Endothelial cell of umbilical vein (primary cell): ENCODE results near the gene CMIP. TPM values are rescaled to one million over a fixed set of nuclear protein-coding genes. Genes with fewer than 3 reads are reported as not detected.

ENCODE experiments used
- BruUV-seq: library from RNA; stranded (reverse); fragments of 400-500 nt; replicated peaks from 2 replicates; lab custom pipeline; 2021; lab: Mats Ljungman, UMichigan
- CTCF ChIA-PET: fragments of 300-600, 350-600 bp; sonication (Branson Sonifier 250); formaldehyde crosslinking; loops from one replicate; lab custom pipeline; 2021; ENCODE audit warnings: antibody characterized with exemption, inconsistent platforms; lab: Charles Lee
- POLR2A ChIA-PET: fragments of 300-600, 350-600 bp; sonication (Branson Sonifier 250); formaldehyde crosslinking; loops from one replicate; lab custom pipeline; 2021; ENCODE audit warnings: antibody characterized with exemption, inconsistent platforms; lab: Charles Lee
- DNase-seq: peaks from one replicate; pipeline ENCODE4 v3.0.0-alpha.2; 2011; ENCODE audit warnings: low read depth, low spot score
- FAIRE-seq: peaks from 2 replicates; lab custom pipeline; 2011; peaks lifted over from hg19 to GRCh38; lab: Jason Lieb, UNC
- H2AFZ ChIP-seq: 2 replicates; pipeline ENCODE4 v1.6.0; 2012; ENCODE audit warnings: low read depth, low read length, control low read depth, inconsistent platforms
- H3K27ac ChIP-seq: 2 replicates; pipeline ENCODE4 v1.5.1; 2011; ENCODE audit warnings: low read depth, mild to moderate bottlenecking, control low read depth, low read length, moderate library complexity; ENCODE audit not compliant: insufficient read depth
- H3K27me3 ChIP-seq, 2 experiments: 2 replicates each; pipeline versions ENCODE4 v1.6.0 to v1.6.1; 2011; ENCODE audit warnings: low read length in 2 of 2, mixed read lengths in 1 of 2; ENCODE audit not compliant: control insufficient read depth in 2 of 2, insufficient read depth in 2 of 2
- H3K36me3 ChIP-seq, 2 experiments: 2 replicates in 1 of 2; 3 replicates in 1 of 2; pipeline ENCODE4 v1.5.1; 2011; ENCODE audit warnings: low read length in 2 of 2, mild to moderate bottlenecking in 1 of 2, moderate library complexity in 1 of 2; ENCODE audit not compliant: control insufficient read depth in 2 of 2, insufficient read depth in 2 of 2; ENCODE audit errors: extremely low read depth in 1 of 2
- H3K4me1 ChIP-seq: 3 replicates; pipeline ENCODE4 v1.5.1; 2011; ENCODE audit warnings: mild to moderate bottlenecking, low read length; ENCODE audit not compliant: control insufficient read depth, insufficient read depth; ENCODE audit errors: extremely low read depth
- H3K4me2 ChIP-seq: 2 replicates; pipeline ENCODE4 v1.6.1; 2011; ENCODE audit warnings: low read length, control low read depth, mixed read lengths; ENCODE audit not compliant: insufficient read depth
- H3K4me3 ChIP-seq, 3 experiments: fragments of 200-600 bp in 1 of 3; sonication (generic), shearing (Covaris generic) in 1 of 3; replicated peaks in 1 of 3; 2 replicates each; pipeline ENCODE4 v1.5.1; 2011 to 2016; ENCODE audit warnings: control low read depth in 3 of 3, low read length in 3 of 3, mild to moderate bottlenecking in 2 of 3, inconsistent platforms in 1 of 3, low read depth in 1 of 3, moderate library complexity in 1 of 3; ENCODE audit not compliant: insufficient read depth in 1 of 3
- H3K79me2 ChIP-seq: 2 replicates; pipeline ENCODE4 v1.6.0; 2012; ENCODE audit warnings: low read length, inconsistent platforms; ENCODE audit not compliant: control insufficient read depth, insufficient read depth
- H3K9ac ChIP-seq: replicated peaks from 2 replicates; pipeline ENCODE3; 2011; ENCODE audit warnings: low read length, control low read depth; ENCODE audit not compliant: insufficient read depth; ENCODE audit errors: extremely low read depth
- H3K9me1 ChIP-seq: replicated peaks from 3 replicates; pipeline ENCODE4 v1.6.0; 2011; ENCODE audit warnings: mild to moderate bottlenecking, low read length; ENCODE audit not compliant: control insufficient read depth, insufficient read depth; ENCODE audit errors: extremely low read depth
- H3K9me3 ChIP-seq: replicated peaks from 2 replicates; pipeline ENCODE4 v1.5.1; 2012; ENCODE audit warnings: low read length, inconsistent platforms; ENCODE audit not compliant: control insufficient read depth, insufficient read depth
- H4K20me1 ChIP-seq: replicated peaks from 2 replicates; pipeline ENCODE3; 2011; ENCODE audit warnings: mild to moderate bottlenecking, low read length; ENCODE audit not compliant: control insufficient read depth, insufficient read depth; ENCODE audit errors: extremely low read depth
- EZH2 ChIP-seq: IDR thresholded peaks from 2 replicates; pipeline ENCODE4 v1.6.1; 2012; ENCODE audit warnings: borderline replicate concordance, low read depth, mild to moderate bottlenecking, moderate library complexity, low read length, inconsistent platforms; ENCODE audit not compliant: severe bottlenecking
- JUN ChIP-seq: IDR thresholded peaks from 2 replicates; pipeline ENCODE4 v1.6.1; 2011; ENCODE audit warnings: borderline replicate concordance, low read depth; ENCODE audit not compliant: insufficient read length, insufficient read depth
- POLR2AphosphoS5 ChIP-seq: IDR thresholded peaks from 2 replicates; pipeline ENCODE4 v1.6.1; 2012; ENCODE audit warnings: low read depth, mild to moderate bottlenecking, control low read depth, low read length, moderate library complexity; ENCODE audit not compliant: insufficient read depth
- dilution Hi-C: fragments of 300-500 bp; cut with MboI; formaldehyde crosslinking; loops from one replicate; pipeline ENCODE4 v1.15.0; 2019; ENCODE audit warnings: low sequenced_read_pairs; ENCODE audit not compliant: extremely low pct_ligation_motif_present
- intact Hi-C: fragments of 100-400 bp; cut with micrococcal nuclease; formaldehyde crosslinking; loops from one replicate; pipeline ENCODE4 v1.10.0; 2022
- polyA plus RNA-seq, 4 experiments: library from polyadenylated mRNA; depleted of rRNA in 3 of 4; stranded (reverse) in 3 of 4; unstranded in 1 of 4; fragments of >200 nt; gene quantifications; 2 replicates each; pipeline versions ENCODE4 v1.2.1 to v1.2.3, GENCODE V29; 2011 to 2012; ENCODE audit warnings: missing spikeins in 1 of 4
- total RNA-seq: library from RNA; stranded (reverse); gene quantifications from 2 replicates; pipeline ENCODE4 v1.2.3, GENCODE V29; 2021
- TF ChIP-seq, protein P1 (sequence below), 2 donors: IDR thresholded peaks; 1 replicate in 1 of 2; 2 replicates in 1 of 2; pipeline ENCODE4 v1.5.1; 2011; ENCODE audit warnings: low read length in 2 of 2, mild to moderate bottlenecking in 2 of 2, moderate library complexity in 2 of 2, control low read depth in 1 of 2, inconsistent platforms in 1 of 2, low read depth in 1 of 2; ENCODE audit not compliant: insufficient read depth in 1 of 2; ENCODE audit errors: extremely low read depth in 1 of 2

CMIP gene
- total and polyA plus RNA-seq, 2 donors (not counting 3 experiments of a cell fraction or from before 2014, with no cell fraction given), result 29.0 to 101 TPM

DNA sequence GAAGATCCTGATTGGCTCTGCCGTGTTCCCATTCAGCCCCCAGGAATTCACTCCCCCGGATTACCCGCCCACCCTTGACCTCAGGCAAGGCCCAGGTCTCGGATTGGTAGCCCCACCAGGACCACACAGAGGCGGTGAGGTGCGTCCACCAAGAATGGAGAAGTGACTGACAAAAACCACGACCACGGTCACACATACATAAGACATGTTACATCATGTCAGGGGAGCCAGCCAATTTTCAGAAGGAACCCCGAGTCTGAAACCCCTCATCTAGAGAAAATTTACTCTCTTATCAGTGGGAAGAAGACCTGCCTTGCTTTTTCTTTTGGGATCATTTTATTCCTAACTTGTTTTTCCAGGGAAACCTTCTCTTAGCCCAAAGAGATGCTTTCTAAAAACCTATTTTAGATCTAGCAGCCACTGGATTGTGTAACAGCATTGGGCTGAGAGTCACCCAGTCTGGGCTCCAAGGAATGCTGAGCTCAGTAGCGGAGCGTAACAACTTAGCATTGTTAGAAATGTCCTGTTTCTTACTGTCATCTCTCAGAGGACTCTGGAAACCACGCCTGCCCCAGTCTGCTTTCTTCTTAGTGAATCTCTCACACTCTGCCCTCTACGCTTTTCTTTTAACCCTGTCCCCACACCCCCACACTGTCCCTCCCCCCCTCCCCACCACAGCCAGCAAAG lies 164.1 kb downstream of the CMIP start:
- DNase-seq, result no peak
- H3K27me3 ChIP-seq, result no peaks in the 10 kb centered on the region
- no peak overlapping the region for H3K9ac ChIP-seq
- peaks cover 54% of the 10 kb centered on the region for H3K4me1 ChIP-seq
- H3K79me2 ChIP-seq, result peaks cover 10% of the 10 kb centered on the region
- H3K27ac ChIP-seq, result no peak overlapping the region
- no peaks in the 10 kb centered on the region for H3K9me1 ChIP-seq
- intact Hi-C loops (no loop called here), dilution Hi-C loops (no loop called here)
- POLR2A ChIA-PET, result no interaction called here
- BruUV-seq, result no TSS peak
- CTCF ChIA-PET, result no interaction called here
- FAIRE-seq, result no peak
- no peaks in the 10 kb centered on the region for H3K9me3 ChIP-seq
- H4K20me1 ChIP-seq, result no peaks in the 10 kb centered on the region
- no peak overlapping the region for H3K4me3 ChIP-seq
- H2AFZ ChIP-seq, result no peak overlapping the region
- TF ChIP-seq, protein P1, sequence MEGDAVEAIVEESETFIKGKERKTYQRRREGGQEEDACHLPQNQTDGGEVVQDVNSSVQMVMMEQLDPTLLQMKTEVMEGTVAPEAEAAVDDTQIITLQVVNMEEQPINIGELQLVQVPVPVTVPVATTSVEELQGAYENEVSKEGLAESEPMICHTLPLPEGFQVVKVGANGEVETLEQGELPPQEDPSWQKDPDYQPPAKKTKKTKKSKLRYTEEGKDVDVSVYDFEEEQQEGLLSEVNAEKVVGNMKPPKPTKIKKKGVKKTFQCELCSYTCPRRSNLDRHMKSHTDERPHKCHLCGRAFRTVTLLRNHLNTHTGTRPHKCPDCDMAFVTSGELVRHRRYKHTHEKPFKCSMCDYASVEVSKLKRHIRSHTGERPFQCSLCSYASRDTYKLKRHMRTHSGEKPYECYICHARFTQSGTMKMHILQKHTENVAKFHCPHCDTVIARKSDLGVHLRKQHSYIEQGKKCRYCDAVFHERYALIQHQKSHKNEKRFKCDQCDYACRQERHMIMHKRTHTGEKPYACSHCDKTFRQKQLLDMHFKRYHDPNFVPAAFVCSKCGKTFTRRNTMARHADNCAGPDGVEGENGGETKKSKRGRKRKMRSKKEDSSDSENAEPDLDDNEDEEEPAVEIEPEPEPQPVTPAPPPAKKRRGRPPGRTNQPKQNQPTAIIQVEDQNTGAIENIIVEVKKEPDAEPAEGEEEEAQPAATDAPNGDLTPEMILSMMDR (IDR thresholded peaks at IDR 0.05; ENCODE audit: extremely low read depth in 1 of 2, insufficient read depth in 1 of 2, low read depth in 1 of 2, low read length in 2 of 2), result no peak
- no peak for TF ChIP-seq JUN
- TF ChIP-seq POLR2AphosphoS5, result no peak
- TF ChIP-seq EZH2, result no peak
- no peak overlapping the region for H3K4me2 ChIP-seq
- H3K36me3 ChIP-seq, result peaks cover 2 to 6% of the 10 kb centered on the region in 2 experiments
